Measurements from ENCODE around the gene MARVELD1.
"Not testable (repeated sequence)": the region's sequence is repeated elsewhere in the genome, so short reads cannot be mapped to it uniquely, and the experiment has no call there.

Gene MARVELD1

GRCh38 chr10:97690133-97690532 lies 23.4 kb upstream of the MARVELD1 start:
- DNase-seq (ENCODE audit: low spot score), result no peak

DNA sequence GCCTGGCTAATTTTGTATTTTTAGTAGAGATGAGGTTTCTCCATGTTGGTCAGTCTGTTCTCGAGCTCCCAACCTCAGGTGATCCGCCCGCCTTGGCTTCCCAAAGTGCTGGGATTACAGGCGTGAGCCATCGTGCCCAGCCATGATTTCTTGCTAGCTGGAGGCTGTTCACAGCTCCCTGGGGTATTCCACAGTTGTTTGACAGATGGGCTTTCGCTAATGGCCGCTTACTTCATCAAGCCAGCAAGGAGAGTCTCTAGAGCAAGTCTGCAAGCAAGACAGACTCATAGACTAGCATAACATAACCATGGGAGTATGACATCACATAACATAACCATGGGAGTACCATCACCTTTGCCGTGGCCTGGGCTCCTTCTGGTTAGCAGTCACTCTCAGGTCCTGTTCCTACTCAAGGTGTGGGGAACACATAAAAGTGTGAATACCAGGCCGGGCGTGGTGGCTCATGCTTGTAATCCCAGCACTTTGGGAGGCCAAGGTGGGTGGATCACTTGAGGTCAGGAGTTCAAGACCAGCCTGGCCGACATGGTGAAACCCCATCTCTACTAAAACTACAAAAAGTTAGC lies 15.4 kb upstream of the MARVELD1 start:
- not testable (repeated sequence) for DNase-seq (ENCODE audit: low spot score)

GRCh38 chr10:97701438-97702069 lies 12.0 kb upstream of the MARVELD1 start:
- DNase-seq (ENCODE audit: low spot score), result peak; percentile 88

DNA sequence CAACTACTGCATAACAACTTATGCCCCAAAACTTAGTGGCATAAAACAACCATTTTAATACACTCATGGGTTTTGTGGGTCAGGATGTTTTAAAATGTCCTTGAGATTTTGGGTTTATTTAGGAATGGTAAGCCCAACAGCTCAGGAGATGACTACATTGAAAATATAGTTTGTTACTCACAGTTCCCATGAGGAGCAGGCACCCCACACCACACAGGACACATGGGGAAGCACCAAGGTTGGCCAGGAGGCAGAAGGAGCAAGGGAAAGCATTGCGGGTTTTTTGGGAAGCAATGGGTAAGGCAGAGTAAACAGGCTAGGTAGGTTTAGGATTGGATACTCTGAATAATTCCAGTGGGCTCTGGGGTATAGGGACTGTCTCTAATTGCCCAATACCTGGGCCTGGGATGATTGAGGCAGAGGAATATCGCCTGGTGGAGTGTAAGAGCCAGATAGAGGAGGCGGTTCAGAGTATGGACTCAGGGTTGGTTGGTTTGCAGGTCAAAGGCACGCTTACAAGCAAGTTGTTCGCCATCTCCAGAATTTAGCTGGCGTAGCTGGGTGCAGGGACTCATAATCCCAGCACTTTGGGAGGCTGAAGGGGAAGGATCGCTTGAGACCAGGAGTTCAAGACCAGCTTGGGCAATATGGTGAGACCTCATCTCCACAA lies 10.0 kb upstream of the MARVELD1 start:
- DNase-seq (ENCODE audit: low spot score), result no peak

- DNase-seq (ENCODE audit: low spot score), result no peak
Measured at GRCh38 chr10:97704341-97704740, 9.2 kb upstream of the MARVELD1 start.

GRCh38 chr10:97705006-97705670 lies 8.4 kb upstream of the MARVELD1 start:
- DNase-seq (ENCODE audit: low spot score), result no peak

GRCh38 chr10:97707134-97707861 lies 6.2 kb upstream of the MARVELD1 start:
- DNase-seq (ENCODE audit: low spot score), result no peak

GRCh38 chr10:97708167-97708566 lies 5.4 kb upstream of the MARVELD1 start:
- DNase-seq (ENCODE audit: low spot score), result no peak

GRCh38 chr10:97708976-97709946 lies 4.3 kb upstream of the MARVELD1 start:
- DNase-seq (ENCODE audit: low spot score), result peak; percentile 88

DNA sequence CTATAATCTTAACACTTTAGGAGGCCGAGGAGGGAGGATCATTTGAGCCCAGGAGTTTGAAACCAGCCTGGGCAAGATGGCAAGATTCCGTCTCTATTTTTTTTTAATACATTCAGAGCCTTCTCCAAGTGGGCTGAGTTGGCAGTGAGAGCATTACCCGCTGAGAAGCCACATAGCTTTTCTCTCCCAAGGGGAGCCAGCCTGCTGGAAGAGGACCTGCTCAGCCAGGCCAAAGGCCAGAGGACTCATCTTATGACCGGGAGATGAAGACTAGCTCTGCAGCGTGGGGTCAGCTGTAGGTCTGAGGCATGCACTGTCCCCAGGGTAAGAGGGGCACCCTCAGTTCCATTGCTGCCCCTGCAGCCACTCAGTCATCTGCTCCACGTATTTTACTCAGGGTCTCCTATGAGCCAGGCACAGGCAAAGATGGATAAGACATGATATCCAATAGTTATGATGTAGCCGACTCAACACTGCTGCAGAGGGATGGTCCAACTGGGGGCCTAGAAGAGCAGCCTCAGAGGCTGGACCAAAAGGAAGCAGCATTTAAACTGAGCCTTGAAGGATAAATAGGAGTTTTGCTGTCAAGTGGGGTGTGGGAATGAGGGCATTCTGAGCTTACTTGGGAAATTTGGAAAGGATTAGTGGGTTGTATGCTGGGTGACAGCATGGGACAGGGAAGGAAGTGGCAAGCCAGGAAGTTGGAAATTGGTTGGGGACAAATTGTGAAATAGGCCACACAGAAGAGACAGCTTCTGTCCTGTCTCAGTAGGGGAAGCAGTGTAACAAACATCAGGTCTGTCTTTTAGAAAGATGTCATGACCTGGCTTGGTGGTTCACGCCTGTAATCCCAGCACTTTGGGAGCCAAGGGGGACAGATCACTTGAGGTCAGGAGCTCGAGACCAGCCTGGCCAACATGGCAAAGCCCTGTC lies 1.6 kb upstream of the MARVELD1 start:
- no peak for DNase-seq (ENCODE audit: low spot score)

- peak; percentile 77 for DNase-seq (ENCODE audit: low spot score)
Measured at GRCh38 chr10:97713826-97714400, 383 bp downstream of the MARVELD1 start.

DNA sequence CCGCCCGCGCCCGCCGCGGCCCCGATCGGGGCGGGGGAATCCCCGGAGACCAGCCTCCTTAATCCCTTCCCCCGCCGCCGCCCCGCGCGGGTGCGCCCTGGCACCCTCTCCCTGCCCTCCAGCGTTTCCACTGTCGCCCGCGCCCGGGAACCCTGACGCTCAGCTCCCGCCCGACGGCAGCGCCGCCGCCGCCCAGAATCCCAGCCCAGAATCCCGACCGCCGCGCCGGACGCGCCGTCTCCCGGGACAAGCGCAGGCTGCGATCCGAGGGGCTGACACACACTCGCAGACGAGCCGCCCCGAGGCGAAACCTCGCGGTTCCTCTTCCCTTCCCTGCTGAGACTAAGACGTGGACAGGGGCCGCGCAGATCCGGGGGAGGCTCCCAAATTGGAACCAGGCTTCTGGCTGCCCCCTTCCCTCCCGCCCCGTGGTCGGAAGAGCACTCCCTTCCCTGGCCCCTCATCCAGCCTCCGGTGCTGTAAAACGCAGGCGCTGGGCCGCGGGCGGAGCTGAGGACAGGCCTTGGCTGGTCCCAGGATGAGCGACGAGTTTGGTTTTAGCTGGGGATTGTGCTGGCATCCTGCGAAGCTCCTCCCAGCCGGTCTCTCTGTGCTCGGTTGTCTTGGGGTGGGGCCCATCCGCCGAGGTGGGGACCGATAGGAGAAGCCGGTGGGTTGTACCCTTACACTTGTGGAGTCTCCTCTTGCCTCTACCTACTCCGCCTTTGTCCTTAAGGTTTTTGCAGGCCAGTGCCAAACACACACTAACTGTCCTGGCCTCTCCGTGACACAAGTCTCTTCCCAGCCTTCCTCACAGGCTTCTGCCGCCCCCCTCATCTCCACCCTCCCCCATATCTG lies 1.1 kb downstream of the MARVELD1 start:
- peak; percentile 84 for DNase-seq (ENCODE audit: low spot score)

- no peak for DNase-seq (ENCODE audit: low spot score)
Measured at GRCh38 chr10:97715259-97715874, 1.8 kb downstream of the MARVELD1 start.

DNA sequence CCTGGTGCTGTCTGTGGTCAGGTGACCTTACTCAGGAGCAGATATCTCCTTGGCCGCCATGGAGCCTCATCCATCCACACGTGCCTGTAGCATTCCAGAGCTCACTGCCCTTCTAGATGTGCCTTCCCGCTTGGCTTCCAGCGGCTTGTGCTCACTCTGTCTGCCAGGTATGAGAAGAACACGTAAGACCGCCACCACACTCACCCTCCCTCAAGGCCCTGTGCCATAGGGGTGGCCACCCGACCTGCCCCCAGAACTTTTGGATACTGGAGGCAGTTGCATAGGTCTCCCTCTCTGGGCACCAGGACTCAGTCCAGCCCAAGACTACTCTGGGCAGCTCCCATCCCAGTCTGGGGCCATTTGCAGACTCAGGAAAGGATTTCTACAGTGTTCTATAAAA lies 4.1 kb downstream of the MARVELD1 start:
- DNase-seq (ENCODE audit: low spot score), result no peak

GRCh38 chr10:97718178-97718577 lies 4.6 kb downstream of the MARVELD1 start:
- DNase-seq (ENCODE audit: low spot score), result no peak

DNA sequence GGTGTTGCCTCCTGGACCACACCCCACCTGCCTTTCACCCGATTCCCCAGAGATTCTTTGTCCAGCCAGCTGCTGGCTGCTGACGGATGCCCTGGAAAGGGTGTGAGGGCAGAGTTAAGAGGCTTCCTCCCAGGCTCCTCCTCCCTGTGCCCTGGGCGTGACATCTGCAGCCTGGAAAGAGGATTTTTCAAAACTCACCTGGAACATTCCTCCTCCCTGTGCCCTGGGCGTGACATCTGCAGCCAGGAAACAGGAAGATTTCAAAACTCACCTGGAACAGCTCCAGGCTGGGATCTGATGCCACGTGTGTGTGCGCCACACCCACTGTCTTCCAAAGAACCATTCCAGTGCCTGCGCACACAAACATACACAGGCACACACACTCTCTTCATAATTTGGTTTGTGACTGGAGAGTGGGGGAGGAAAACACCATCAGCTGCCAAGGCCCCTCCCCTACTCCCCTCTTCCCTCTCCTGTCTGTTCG lies 5.2 kb downstream of the MARVELD1 start:
- no peak for DNase-seq (ENCODE audit: low spot score)

- DNase-seq (ENCODE audit: low spot score), result no peak
Measured at GRCh38 chr10:97719602-97720001, 6.1 kb downstream of the MARVELD1 start.

Measured in AG20443 (cell line).